GM18526 (cell line): ENCODE results near the gene EXOSC9.

Experiments used
- POLR2A ChIP-seq: IDR thresholded peaks from 3 replicates; pipeline ENCODE4 v1.6.1; 2011; ENCODE audit not compliant: insufficient read length; ENCODE audit errors: extremely low read depth

Gene EXOSC9, protein sequence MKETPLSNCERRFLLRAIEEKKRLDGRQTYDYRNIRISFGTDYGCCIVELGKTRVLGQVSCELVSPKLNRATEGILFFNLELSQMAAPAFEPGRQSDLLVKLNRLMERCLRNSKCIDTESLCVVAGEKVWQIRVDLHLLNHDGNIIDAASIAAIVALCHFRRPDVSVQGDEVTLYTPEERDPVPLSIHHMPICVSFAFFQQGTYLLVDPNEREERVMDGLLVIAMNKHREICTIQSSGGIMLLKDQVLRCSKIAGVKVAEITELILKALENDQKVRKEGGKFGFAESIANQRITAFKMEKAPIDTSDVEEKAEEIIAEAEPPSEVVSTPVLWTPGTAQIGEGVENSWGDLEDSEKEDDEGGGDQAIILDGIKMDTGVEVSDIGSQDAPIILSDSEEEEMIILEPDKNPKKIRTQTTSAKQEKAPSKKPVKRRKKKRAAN

DNA sequence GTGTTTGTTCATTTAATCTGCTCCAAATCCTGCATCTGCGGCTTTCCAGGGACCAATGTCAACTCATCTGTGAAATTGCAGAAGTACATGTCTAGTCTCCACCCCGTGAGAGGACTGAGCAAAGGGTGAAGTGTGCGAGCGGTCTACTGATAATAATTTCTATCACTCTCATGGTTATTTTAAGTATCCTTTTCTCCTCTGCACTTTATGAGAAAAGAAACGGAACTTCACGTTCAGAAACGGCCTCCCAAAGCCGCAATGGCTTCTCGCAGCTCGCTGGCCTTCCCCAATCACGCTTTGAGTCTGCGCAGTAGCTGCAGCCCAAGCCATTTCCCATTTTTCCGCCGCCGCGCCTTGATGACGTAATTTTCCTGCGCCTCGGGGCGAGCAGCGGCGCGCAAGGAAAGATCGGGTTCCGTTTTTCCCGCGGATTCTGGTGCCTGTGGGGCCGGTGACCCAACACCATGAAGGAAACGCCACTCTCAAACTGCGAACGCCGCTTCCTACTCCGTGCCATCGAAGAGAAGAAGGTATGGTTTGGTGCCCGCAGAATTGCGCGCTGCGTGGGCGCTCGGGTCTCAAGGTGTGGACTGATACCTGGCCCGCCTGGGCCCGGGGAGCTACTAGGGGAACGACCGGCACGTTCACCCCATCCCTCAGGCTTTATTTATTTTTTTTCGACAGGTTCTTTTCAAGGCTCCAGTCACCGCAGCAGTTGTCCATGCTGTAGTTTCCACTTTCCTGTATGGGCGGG lies at the start of gene EXOSC9:
TSS of gene EXOSC9 (plus strand) at position 363 of the 754 bp plus-strand sequence. CDS start at position 465, 102 bp downstream.
- peak; percentile 61 for TF ChIP-seq POLR2A

DNA sequence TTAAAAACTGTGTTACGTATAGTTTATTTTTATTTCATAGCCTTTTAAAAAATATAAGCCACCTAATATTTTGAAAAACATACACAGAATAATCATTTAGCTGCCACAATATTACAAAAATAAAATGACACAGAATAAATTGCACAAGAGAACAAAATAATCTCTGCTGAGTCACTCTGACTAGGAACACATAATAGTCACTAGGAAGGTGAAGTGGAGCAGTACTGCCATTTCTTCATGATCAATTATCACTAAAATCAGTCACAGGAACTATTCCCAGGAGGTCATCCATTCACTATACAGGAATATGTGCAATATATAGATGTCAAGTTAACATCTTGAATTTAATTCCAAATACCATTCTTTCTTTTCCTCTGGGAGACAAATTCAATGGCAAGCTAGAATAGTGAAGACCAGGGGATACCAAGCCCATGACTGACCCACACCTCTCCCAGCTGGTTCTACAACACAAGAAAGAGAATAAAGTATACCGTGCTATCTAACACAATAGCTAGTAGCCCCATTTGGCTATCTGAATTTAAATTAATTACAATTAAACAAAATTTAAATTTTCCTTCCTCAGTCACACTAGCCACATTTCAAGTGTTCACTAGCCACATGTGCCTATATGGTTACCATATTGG lies 42.1 kb upstream of the EXOSC9 start:
- TF ChIP-seq POLR2A = no peak

DNA sequence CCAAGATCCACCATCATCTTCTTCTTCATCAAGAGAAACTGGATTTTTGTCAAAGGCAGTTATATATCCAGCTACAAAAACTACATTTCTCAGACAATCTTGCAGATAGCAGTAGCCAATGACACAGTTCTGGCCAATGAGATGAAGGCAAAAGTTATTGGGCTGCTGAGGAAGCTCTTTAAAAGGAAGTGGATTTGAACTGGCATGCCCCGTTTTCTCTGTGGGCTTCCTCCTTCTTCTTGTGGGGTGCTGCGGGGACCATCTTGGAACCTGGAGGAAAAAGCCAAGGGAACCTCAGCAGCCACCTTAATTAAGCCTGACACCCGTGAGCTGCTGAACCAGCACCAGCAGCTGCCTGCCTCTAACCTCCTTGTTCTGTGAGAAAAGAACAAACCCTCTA lies 40.9 kb upstream of the EXOSC9 start:
- TF ChIP-seq POLR2A = no peak

DNA sequence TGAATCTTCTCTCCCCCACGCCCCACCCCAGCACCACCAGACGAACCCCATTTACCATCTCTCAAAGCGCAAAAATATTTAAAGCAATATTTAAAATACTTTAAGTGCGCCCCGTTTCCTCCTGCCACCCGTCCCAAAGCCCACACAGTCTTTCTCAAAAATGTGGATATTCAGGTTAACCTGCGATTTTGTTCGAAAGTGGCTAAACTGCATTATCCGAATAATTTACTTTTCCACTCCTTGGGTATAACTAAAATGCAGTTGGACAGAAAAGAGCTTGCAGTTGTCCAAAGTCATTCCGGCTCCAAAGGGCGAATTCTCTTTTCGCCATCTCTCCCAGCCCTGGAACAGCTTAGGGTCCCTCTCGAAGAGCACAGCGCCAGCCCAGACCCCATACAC lies 36.8 kb upstream of the EXOSC9 start:
- no peak for TF ChIP-seq POLR2A

DNA sequence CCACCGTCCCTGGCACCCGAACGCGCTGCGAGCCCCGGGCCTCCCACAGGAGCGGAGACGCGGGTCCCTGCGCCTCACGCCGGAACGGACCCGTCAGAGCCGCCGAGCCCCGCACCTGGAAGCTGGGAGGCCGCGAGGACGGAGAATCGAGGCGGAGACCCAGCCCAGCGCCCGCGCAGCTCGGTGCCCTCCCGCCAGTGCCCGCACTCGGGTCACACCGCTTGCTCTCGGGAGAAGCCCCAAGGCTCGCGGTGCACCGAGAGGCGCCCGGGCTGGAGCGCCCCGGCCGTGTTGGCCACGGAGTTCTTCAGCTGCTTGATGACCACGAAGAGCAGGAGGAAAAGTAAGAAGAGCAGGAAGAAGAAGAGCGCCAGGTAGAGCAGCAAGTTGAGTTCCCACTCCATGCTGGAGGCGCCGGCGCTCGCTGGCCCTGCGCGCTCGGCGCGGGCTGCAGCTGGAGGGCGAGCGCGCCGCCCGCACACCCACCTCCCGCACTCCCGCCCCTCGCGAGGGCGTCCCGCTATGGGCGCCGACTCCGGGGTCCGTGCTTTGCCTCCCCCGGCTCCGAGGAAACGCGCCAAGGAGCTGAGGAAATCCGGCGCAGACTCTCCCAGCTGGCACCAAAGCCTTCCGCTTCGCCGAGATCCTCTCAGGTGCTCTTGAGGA lies 36.3 kb upstream of the EXOSC9 start, which contains the start of gene SMIM43:
TSS of gene SMIM43 (minus strand) at position 463 of the 666 bp plus-strand sequence. CDS start at position 404, 59 bp downstream.
- TF ChIP-seq POLR2A = no peak

DNA sequence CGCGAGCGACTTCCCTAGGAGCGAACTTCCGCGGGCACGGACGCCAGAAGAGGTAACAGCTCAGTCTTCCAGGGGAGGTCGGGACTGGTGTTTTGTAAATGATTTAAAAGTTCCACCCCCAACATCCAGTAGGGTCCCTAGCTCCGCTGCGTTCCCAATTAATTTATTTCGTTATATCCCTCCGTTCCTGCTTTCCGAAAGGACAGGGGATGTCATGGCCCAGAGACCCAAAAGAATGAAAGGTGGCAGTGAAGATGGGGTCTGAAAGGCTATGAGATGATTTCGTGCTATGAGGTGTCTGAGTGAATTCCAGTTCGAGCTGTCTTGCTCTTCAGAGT lies 35.8 kb upstream of the EXOSC9 start:
- TF ChIP-seq POLR2A = no peak

DNA sequence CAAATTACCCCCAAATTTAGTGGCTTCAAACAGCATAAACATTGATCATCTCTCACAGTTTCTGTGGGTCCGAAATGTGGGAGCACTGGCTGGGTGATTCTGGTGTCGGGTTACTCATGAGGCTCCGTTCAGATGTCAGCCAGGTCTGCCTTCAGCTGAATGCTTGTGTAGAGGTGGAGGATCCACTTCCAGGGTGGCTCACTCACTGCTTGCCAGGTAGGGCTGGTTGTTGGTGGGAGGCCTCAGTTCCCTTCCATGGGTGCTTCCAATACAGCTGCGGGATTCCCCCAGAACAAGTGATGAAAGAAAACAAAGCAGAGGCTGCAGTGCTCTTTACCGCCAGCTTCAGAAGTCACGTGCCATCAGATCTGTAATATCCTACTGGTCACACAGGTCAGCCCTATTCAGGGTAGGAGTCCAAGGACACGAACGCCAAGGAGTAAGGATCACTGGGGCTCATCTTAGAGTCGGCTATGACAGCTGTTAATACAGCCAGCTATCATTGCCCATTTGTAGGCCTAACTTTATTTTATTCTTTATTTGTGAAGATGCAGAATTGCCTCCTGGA lies 35.1 kb upstream of the EXOSC9 start:
- no peak for TF ChIP-seq POLR2A

DNA sequence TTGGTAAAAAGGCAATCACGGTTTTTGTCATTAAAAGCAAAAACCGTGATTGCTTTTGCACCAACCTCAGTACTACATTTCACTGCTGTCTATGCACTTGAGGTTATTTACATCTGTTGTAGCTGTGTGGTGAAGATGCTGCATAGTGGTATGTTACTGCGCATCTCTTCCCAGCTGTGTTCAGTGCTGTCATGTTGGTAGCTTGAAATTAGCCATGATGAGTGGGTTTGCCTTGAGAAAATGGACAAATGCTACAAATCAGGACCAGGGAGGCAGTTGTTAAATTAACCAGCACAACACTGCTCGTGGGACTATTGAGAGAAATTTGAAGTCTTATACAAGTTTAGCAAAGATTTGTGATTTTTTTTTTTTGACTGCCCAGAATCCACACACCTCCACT lies 34.0 kb upstream of the EXOSC9 start:
- TF ChIP-seq POLR2A = no peak

DNA sequence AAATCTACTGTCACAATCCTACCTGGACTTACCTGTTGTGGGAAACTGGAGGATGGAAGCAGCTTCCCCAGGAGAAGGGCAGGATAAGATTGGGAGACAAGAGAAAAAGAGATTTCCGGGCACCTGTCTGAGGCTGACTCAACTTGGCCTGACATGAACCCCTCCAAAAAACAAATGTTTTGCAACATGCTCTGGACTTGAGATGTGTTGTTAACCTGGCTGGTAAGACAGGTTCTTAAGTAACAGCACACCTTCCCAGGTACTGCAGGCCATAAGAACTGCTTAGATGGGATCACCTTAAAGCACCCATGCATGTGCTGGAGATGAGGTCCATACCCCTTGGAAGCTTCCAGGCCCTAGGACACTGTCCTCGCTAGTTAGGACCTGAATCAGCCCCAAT lies 31.8 kb upstream of the EXOSC9 start:
- no peak for TF ChIP-seq POLR2A

DNA sequence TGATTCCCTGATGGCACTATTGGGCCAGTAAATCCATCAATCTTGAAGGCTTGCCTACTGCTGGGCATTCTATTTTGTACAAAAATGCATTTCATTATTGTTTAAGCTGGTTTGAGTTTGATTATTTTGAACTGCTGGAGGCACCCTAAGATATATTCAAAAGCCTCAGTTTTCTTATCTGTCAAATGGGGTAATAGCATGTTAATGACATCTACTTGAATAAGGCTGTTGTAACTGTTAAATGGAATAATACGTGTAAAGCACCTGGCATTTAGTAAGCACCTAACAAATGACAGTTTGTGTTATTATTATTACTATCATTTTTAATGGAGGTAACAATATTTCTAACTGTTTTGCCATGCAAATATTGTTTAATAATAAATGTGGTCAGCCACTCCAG lies 29.3 kb upstream of the EXOSC9 start:
- TF ChIP-seq POLR2A = no peak

DNA sequence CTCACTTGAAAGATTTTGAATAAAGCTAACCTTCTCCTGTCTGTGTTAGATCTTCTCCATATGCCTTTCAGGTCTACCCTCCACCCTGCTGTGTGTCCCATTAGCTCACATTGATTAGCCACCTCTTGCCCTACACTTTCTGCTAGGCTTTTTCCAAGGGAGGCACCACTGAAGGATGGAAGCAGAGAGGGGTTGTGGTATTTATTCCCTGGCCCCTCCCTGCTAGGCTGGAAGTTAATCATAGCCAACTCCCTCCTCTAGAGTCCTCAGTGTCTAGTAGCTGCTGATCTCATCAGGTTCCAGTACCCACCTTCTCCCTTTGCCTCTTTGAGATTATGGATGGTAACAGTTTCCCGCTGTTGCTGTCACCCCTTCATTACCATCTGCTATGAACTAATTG lies 27.2 kb upstream of the EXOSC9 start:
- TF ChIP-seq POLR2A = no peak

DNA sequence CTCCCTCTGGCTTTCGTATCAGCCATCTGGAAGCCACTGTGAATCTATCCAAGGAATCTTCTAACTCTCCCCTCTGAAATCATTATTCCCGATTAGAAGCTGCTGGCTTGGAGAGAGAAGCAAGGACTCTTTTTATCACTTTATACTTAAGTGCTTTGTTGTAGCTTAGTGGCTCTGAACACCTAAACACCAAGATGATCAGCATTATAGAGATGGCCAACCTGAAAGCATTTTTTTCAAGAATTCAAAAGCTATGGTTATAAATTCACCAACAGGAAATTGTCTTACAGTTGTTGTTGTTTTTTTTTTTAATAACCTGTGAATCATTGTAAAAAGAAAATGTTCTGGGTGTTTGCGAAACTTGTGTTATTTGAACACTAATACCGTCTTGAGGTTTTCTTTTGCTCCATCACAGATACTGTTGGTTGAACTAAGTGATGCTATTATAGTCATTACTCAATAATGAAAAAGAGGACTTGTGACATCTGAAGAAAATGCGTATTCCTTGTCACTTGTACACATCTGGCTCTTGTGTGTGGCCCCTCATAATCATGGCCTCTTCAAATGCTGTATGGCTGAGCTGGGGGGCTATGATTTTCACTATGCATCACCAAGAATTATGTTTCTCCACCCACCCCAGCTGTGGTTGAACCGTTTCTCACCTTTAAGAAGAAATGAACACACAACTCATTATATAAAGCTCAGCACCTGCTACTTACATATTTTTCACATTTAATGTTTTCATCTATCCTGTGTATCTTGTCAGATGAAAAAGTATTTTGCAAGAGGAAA lies 24.3 kb upstream of the EXOSC9 start:
- no peak for TF ChIP-seq POLR2A

DNA sequence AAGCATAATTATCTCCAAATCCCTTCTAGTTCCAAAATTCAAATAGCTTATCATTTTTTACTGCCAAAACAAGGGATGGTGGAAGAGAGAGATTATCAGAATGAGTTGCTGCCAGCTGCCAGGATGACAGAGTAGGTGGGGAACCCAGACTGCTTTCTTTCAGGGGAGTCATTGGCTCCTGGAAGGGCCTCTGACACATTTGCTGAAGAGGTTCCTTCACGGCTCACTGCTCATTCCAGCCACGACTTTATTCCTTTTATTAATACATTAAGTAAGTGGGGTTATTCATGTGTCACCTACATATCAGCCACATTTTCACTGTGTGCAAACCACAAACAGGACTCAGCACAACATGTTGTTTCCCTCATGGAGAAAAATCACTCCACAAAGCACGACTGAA lies 23.5 kb upstream of the EXOSC9 start:
- TF ChIP-seq POLR2A = no peak

DNA sequence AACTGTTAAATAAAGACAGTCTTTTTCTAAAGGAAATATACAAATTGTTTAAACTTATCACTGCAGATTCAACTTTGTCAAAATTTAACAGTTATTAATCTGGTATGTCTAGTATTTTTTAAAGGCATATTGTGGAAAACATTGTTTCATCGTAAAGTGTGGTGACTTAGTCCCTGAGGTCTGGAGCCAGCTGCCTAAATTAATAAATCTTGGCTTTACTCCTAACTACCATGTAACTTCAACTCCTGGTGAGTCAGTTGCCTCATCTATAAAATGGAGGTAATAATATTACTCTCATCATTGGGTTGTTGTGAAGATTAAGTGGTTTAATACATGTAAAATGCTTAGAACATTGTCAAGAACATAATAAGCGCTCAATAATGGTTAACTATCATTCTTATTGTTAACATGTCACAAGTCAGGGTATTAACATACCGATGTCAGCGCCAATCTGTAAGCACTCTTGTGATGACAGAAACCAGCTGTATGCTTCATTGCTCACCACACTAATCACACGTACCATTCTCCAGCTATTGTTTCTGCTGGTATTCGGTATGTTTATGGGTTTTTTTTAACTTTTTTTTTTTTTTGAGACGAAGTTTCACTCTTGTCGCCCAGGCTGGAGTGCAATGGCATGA lies 22.0 kb upstream of the EXOSC9 start:
- TF ChIP-seq POLR2A = no peak
